ENCODE measurements around the gene BRK1. TPM values are rescaled to one million over a fixed set of nuclear protein-coding genes. Genes with fewer than 3 reads are reported as not detected.
A peak's percentile ranks its signal among the peaks of the same experiment; 100 is the strongest.
"Not testable (repeated sequence)": the region's sequence is repeated elsewhere in the genome, so short reads cannot be mapped to it uniquely, and the experiment has no call there.

Gene BRK1
- total RNA-seq, 1 experiment from 2014 or later = 126 TPM

GRCh38 chr3:10085738-10086137, 29.7 kb upstream of the BRK1 start:
- CTCF ChIA-PET = interaction anchor here (1.2 kb wide), 1 partner anchor 28 kb away, joined by 5 read pairs; no protein-coding TSS in a partner anchor
- peak overlapping the region; percentile 64 for H3K27ac Mint-ChIP-seq (ENCODE audit: unreplicated experiment)
- TF ChIP-seq, protein P1, sequence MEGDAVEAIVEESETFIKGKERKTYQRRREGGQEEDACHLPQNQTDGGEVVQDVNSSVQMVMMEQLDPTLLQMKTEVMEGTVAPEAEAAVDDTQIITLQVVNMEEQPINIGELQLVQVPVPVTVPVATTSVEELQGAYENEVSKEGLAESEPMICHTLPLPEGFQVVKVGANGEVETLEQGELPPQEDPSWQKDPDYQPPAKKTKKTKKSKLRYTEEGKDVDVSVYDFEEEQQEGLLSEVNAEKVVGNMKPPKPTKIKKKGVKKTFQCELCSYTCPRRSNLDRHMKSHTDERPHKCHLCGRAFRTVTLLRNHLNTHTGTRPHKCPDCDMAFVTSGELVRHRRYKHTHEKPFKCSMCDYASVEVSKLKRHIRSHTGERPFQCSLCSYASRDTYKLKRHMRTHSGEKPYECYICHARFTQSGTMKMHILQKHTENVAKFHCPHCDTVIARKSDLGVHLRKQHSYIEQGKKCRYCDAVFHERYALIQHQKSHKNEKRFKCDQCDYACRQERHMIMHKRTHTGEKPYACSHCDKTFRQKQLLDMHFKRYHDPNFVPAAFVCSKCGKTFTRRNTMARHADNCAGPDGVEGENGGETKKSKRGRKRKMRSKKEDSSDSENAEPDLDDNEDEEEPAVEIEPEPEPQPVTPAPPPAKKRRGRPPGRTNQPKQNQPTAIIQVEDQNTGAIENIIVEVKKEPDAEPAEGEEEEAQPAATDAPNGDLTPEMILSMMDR (IDR thresholded peaks at IDR 0.05; ENCODE audit: unreplicated experiment) = no peak
- peak overlapping the region; percentile 28 for H3K4me3 Mint-ChIP-seq (ENCODE audit: low read depth, unreplicated experiment)
- DNase-seq = peak; percentile 24
- intact Hi-C loops (cut with micrococcal nuclease; ENCODE audit: unreplicated experiment) = no loop called here
- no peaks in the 10 kb centered on the region for H3K27me3 Mint-ChIP-seq (ENCODE audit: unreplicated experiment)
- BruUV-seq (replicated peaks) = no TSS peak
- peaks cover 18% of the 10 kb centered on the region for H3K36me3 Mint-ChIP-seq (ENCODE audit: insufficient read depth, unreplicated experiment)
- H3K9me3 Mint-ChIP-seq (ENCODE audit: low read depth, unreplicated experiment) = no peaks in the 10 kb centered on the region
- H3K4me1 Mint-ChIP-seq (ENCODE audit: low read depth, unreplicated experiment) = peaks cover 27% of the 10 kb centered on the region

- no peaks in the 10 kb centered on the region for H3K9me3 Mint-ChIP-seq (ENCODE audit: low read depth, unreplicated experiment)
- peaks cover 27% of the 10 kb centered on the region for H3K4me1 Mint-ChIP-seq (ENCODE audit: low read depth, unreplicated experiment)
- H3K27me3 Mint-ChIP-seq (ENCODE audit: unreplicated experiment) = no peaks in the 10 kb centered on the region
- CTCF ChIA-PET = no interaction called here
- no peak overlapping the region for H3K4me3 Mint-ChIP-seq (ENCODE audit: low read depth, unreplicated experiment)
- peak; percentile 18 for DNase-seq
- TF ChIP-seq, protein P1 (IDR thresholded peaks at IDR 0.05; ENCODE audit: unreplicated experiment) = no peak
- H3K27ac Mint-ChIP-seq (ENCODE audit: unreplicated experiment) = peak overlapping the region; percentile 76
- BruUV-seq (replicated peaks) = no TSS peak
- H3K36me3 Mint-ChIP-seq (ENCODE audit: insufficient read depth, unreplicated experiment) = peaks cover 9% of the 10 kb centered on the region
- intact Hi-C loops (cut with micrococcal nuclease; ENCODE audit: unreplicated experiment) = no loop called here
Measured at GRCh38 chr3:10088256-10088655, 27.2 kb upstream of the BRK1 start.

GRCh38 chr3:10090179-10090578, 25.3 kb upstream of the BRK1 start:
- no peak overlapping the region for H3K27ac Mint-ChIP-seq (ENCODE audit: unreplicated experiment)
- H3K4me1 Mint-ChIP-seq (ENCODE audit: low read depth, unreplicated experiment) = peaks cover 18% of the 10 kb centered on the region
- peaks cover 9% of the 10 kb centered on the region for H3K36me3 Mint-ChIP-seq (ENCODE audit: insufficient read depth, unreplicated experiment)
- intact Hi-C loops (cut with micrococcal nuclease; ENCODE audit: unreplicated experiment) = no loop called here
- H3K9me3 Mint-ChIP-seq (ENCODE audit: low read depth, unreplicated experiment) = no peaks in the 10 kb centered on the region
- CTCF ChIA-PET = no interaction called here
- H3K4me3 Mint-ChIP-seq (ENCODE audit: low read depth, unreplicated experiment) = no peak overlapping the region
- TF ChIP-seq, protein P1 (IDR thresholded peaks at IDR 0.05; ENCODE audit: unreplicated experiment) = no peak
- no TSS peak for BruUV-seq (replicated peaks)
- H3K27me3 Mint-ChIP-seq (ENCODE audit: unreplicated experiment) = no peaks in the 10 kb centered on the region
- DNase-seq = peak; percentile 14

GRCh38 chr3:10090774-10091173, 24.7 kb upstream of the BRK1 start:
- intact Hi-C loops (cut with micrococcal nuclease; ENCODE audit: unreplicated experiment); H3K9me3 Mint-ChIP-seq (ENCODE audit: low read depth, unreplicated experiment); DNase-seq; H3K4me3 Mint-ChIP-seq (ENCODE audit: low read depth, unreplicated experiment); H3K27ac Mint-ChIP-seq (ENCODE audit: unreplicated experiment); BruUV-seq (replicated peaks); CTCF ChIA-PET; H3K36me3 Mint-ChIP-seq (ENCODE audit: insufficient read depth, unreplicated experiment); H3K27me3 Mint-ChIP-seq (ENCODE audit: unreplicated experiment): not testable (repeated sequence)
- peaks cover 17% of the 10 kb centered on the region for H3K4me1 Mint-ChIP-seq (ENCODE audit: low read depth, unreplicated experiment)

- H3K27me3 Mint-ChIP-seq (ENCODE audit: unreplicated experiment); intact Hi-C loops (cut with micrococcal nuclease; ENCODE audit: unreplicated experiment); CTCF ChIA-PET; H3K36me3 Mint-ChIP-seq (ENCODE audit: insufficient read depth, unreplicated experiment); H3K27ac Mint-ChIP-seq (ENCODE audit: unreplicated experiment); H3K4me3 Mint-ChIP-seq (ENCODE audit: low read depth, unreplicated experiment); H3K9me3 Mint-ChIP-seq (ENCODE audit: low read depth, unreplicated experiment); DNase-seq; BruUV-seq (replicated peaks): not testable (repeated sequence)
- H3K4me1 Mint-ChIP-seq (ENCODE audit: low read depth, unreplicated experiment) = peaks cover 11% of the 10 kb centered on the region
Measured at GRCh38 chr3:10091387-10091786, 24.1 kb upstream of the BRK1 start.

All from Calu3 (cell line).